Esophagus muscularis mucosa (tissue), 4 donors: ENCODE measurements around the gene PICALM. TPM values are rescaled to one million over a fixed set of nuclear protein-coding genes. Genes with fewer than 3 reads are reported as not detected.

Source experiments
- DNase-seq: peaks from one replicate; pipeline ENCODE4 v3.0.0-alpha.2; 2017; ENCODE audit errors: extremely low spot score
- H3K27ac ChIP-seq, 4 donors: fragments of 200-600 bp; sonication (generic); replicated peaks in 1 of 4; 1 replicate in 3 of 4; 2 replicates in 1 of 4; pipeline ENCODE4 v1.5.1; 2016 to 2019; ENCODE audit warnings: mild to moderate bottlenecking in 1 of 4
- H3K27me3 ChIP-seq, 4 donors: fragments of 200-600 bp; sonication (generic); one replicate each; pipeline versions ENCODE4 v1.5.1 to v1.6.0; 2016 to 2019
- H3K36me3 ChIP-seq, 4 donors: fragments of 200-600 bp; sonication (generic); one replicate each; pipeline ENCODE4 v1.5.1; 2016 to 2019
- H3K4me1 ChIP-seq, 4 donors: fragments of 200-600 bp; sonication (generic); one replicate each; pipeline ENCODE4 v1.5.1; 2016 to 2019
- H3K4me3 ChIP-seq, 4 donors: fragments of 200-600 bp; sonication (generic); 1 replicate in 2 of 4; 2 replicates in 2 of 4; pipeline ENCODE4 v1.5.1; 2016 to 2019; ENCODE audit warnings: mild to moderate bottlenecking in 4 of 4, moderate library complexity in 1 of 4
- H3K9me3 ChIP-seq, 4 donors: fragments of 200-600 bp; sonication (generic); 1 replicate in 3 of 4; 2 replicates in 1 of 4; pipeline ENCODE4 v1.5.1; 2016 to 2019
- EP300 ChIP-seq: sonication (generic); formaldehyde crosslinking; IDR thresholded peaks from one replicate; pipeline ENCODE4 v1.6.1; 2017; ENCODE audit warnings: antibody characterized with exemption
- POLR2A ChIP-seq: fragments of 450-650 bp; IDR thresholded peaks from one replicate; pipeline ENCODE4 v1.6.1; 2017; ENCODE audit warnings: antibody characterized with exemption, moderate library complexity, mild to moderate bottlenecking, low read depth
- POLR2AphosphoS5 ChIP-seq, 2 donors: sonication (generic); formaldehyde crosslinking; IDR thresholded peaks; one replicate each; pipeline ENCODE4 v1.6.1; 2017; ENCODE audit warnings: antibody characterized with exemption in 2 of 2
- WGBS: methylation state at CpG from one replicate; pipeline ENCODE4 v1.1.5; 2018; 5-methylcytosine and 5-hydroxymethylcytosine counted together
- intact Hi-C: fragments of 100-400 bp; cut with DNase I; formaldehyde crosslinking; loops from one replicate; pipeline ENCODE4 v1.15.1; 2023
- total RNA-seq, 4 donors: library from RNA; depleted of rRNA; stranded (reverse); fragments of >200 nt; gene quantifications; one replicate each; pipeline versions ENCODE4 v1.1.0 to v1.2.1, GENCODE V29; 2016
- TF ChIP-seq, protein P1 (sequence below), 3 experiments: fragments of 200-600 bp in 2 of 3; fragments of 450-650 bp in 1 of 3; sonication (generic) in 2 of 3; IDR thresholded peaks; one replicate each; pipeline ENCODE4 v1.5.1; 2017 to 2019; ENCODE audit warnings: antibody characterized with exemption in 3 of 3, mild to moderate bottlenecking in 2 of 3, moderate library complexity in 1 of 3

Gene PICALM
- total RNA-seq, 4 donors from 2014 or later, result 228 to 281 (median 266) TPM

- 68% methylated on average over 2 of the region's 2 CpGs for WGBS
- TF ChIP-seq EP300, result no peak
- TF ChIP-seq POLR2A, result no peak
- TF ChIP-seq, protein P1, sequence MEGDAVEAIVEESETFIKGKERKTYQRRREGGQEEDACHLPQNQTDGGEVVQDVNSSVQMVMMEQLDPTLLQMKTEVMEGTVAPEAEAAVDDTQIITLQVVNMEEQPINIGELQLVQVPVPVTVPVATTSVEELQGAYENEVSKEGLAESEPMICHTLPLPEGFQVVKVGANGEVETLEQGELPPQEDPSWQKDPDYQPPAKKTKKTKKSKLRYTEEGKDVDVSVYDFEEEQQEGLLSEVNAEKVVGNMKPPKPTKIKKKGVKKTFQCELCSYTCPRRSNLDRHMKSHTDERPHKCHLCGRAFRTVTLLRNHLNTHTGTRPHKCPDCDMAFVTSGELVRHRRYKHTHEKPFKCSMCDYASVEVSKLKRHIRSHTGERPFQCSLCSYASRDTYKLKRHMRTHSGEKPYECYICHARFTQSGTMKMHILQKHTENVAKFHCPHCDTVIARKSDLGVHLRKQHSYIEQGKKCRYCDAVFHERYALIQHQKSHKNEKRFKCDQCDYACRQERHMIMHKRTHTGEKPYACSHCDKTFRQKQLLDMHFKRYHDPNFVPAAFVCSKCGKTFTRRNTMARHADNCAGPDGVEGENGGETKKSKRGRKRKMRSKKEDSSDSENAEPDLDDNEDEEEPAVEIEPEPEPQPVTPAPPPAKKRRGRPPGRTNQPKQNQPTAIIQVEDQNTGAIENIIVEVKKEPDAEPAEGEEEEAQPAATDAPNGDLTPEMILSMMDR (IDR thresholded peaks at IDR 0.05), result no peak
- intact Hi-C loops, result no loop called here
These were observed 1.5 kb upstream of the PICALM start for GRCh38 chr11:86070142-86071056.

GRCh38 chr11:86069408-86070101 is 671 bp upstream of the PICALM start:
- intact Hi-C loops, result loop anchor here (10.0 kb wide), 1 partner anchor 55 kb away; no protein-coding TSS in a partner anchor
- WGBS, result 7% methylated on average over 8 of the region's 14 CpGs
- no peaks in the 10 kb centered on the region for H3K27me3 ChIP-seq
- peak overlapping the region; percentile 95 to 99 (median 97) for H3K27ac ChIP-seq
- TF ChIP-seq POLR2AphosphoS5 (IDR thresholded peaks at IDR 0.05) (peak; percentile 49 to 68), EP300 (peak; percentile 50), POLR2A (no peak)
- TF ChIP-seq, protein P1 (IDR thresholded peaks at IDR 0.05), result no peak
- no peaks in the 10 kb centered on the region for H3K36me3 ChIP-seq
- H3K9me3 ChIP-seq, result no peaks in the 10 kb centered on the region
- peak overlapping the region; percentile 70 to 98 (median 87) for H3K4me3 ChIP-seq
- no peak for DNase-seq
- H3K4me1 ChIP-seq, result peaks cover 24 to 35% (median 33%) of the 10 kb centered on the region in 4 donors

More at GRCh38 chr11:86070142-86071056, 1.5 kb upstream of the PICALM start:
- H3K36me3 ChIP-seq, result no peaks in the 10 kb centered on the region
- no peaks in the 10 kb centered on the region for H3K9me3 ChIP-seq
- H3K27me3 ChIP-seq, result no peaks in the 10 kb centered on the region
- H3K27ac ChIP-seq, result peak overlapping the region; percentile 95 to 99 (median 97)
- H3K4me3 ChIP-seq, result no peak overlapping the region
- DNase-seq, result no peak
- peaks cover 16 to 26% (median 25%) of the 10 kb centered on the region in 4 donors for H3K4me1 ChIP-seq

- peak overlapping the region; percentile 70 to 98 (median 87) for H3K4me3 ChIP-seq
- no peaks in the 10 kb centered on the region for H3K27me3 ChIP-seq
- H3K36me3 ChIP-seq, result no peaks in the 10 kb centered on the region
- peak overlapping the region; percentile 95 to 99 (median 97) for H3K27ac ChIP-seq
- DNase-seq, result peak; percentile 93
- H3K4me1 ChIP-seq, result peaks cover 36 to 47% (median 46%) of the 10 kb centered on the region in 4 donors
- no peak for TF ChIP-seq EP300
- peak; percentile 44 to 73 for TF ChIP-seq POLR2AphosphoS5 (IDR thresholded peaks at IDR 0.05)
- TF ChIP-seq POLR2A, result no peak
- TF ChIP-seq, protein P1 (IDR thresholded peaks at IDR 0.05), result no peak
- WGBS, result under 1% methylated on average over 36 of the region's 47 CpGs
- intact Hi-C loops, result loop anchor here (10.0 kb wide), 1 partner anchor 56 kb away; no protein-coding TSS in a partner anchor
- H3K9me3 ChIP-seq, result no peaks in the 10 kb centered on the region
These were observed 579 bp downstream of the PICALM start for GRCh38 chr11:86068138-86068871.

GRCh38 chr11:86067851-86068137 is 1.1 kb downstream of the PICALM start:
- Histone ChIP-seq H3K27ac (peak overlapping the region; percentile 95 to 99 (median 97)), H3K4me3 (peak overlapping the region; percentile 70 to 98 (median 87)), H3K4me1 (peaks cover 41 to 52% (median 50%) of the 10 kb centered on the region in 4 donors), H3K27me3 (no peaks in the 10 kb centered on the region), H3K36me3 (no peaks in the 10 kb centered on the region), H3K9me3 (no peaks in the 10 kb centered on the region)
- intact Hi-C loops, result loop anchor here (10.0 kb wide), 1 partner anchor 57 kb away; no protein-coding TSS in a partner anchor
- TF ChIP-seq POLR2A (no peak), EP300 (no peak), POLR2AphosphoS5 (IDR thresholded peaks at IDR 0.05) (no peak)
- TF ChIP-seq, protein P1 (IDR thresholded peaks at IDR 0.05), result no peak
- 1% methylated on average over 5 of the region's 5 CpGs for WGBS
- no peak for DNase-seq
